Endothelial cell of umbilical vein (primary cell): ENCODE measurements around the gene TRMT6. TPM values are rescaled to one million over a fixed set of nuclear protein-coding genes. Genes with fewer than 3 reads are reported as not detected.

ENCODE experiments used
- BruUV-seq: library from RNA; stranded (reverse); fragments of 400-500 nt; replicated peaks from 2 replicates; lab custom pipeline; 2021; lab: Mats Ljungman, UMichigan
- CTCF ChIA-PET: fragments of 300-600, 350-600 bp; sonication (Branson Sonifier 250); formaldehyde crosslinking; loops from one replicate; lab custom pipeline; 2021; ENCODE audit warnings: antibody characterized with exemption, inconsistent platforms; lab: Charles Lee
- POLR2A ChIA-PET: fragments of 300-600, 350-600 bp; sonication (Branson Sonifier 250); formaldehyde crosslinking; loops from one replicate; lab custom pipeline; 2021; ENCODE audit warnings: antibody characterized with exemption, inconsistent platforms; lab: Charles Lee
- DNase-seq: peaks from one replicate; pipeline ENCODE4 v3.0.0-alpha.2; 2011; ENCODE audit warnings: low read depth, low spot score
- FAIRE-seq: peaks from 2 replicates; lab custom pipeline; 2011; peaks lifted over from hg19 to GRCh38; lab: Jason Lieb, UNC
- H2AFZ ChIP-seq: 2 replicates; pipeline ENCODE4 v1.6.0; 2012; ENCODE audit warnings: low read depth, low read length, control low read depth, inconsistent platforms
- H3K27ac ChIP-seq: 2 replicates; pipeline ENCODE4 v1.5.1; 2011; ENCODE audit warnings: low read depth, mild to moderate bottlenecking, control low read depth, low read length, moderate library complexity; ENCODE audit not compliant: insufficient read depth
- H3K27me3 ChIP-seq, 2 experiments: 2 replicates each; pipeline versions ENCODE4 v1.6.0 to v1.6.1; 2011; ENCODE audit warnings: low read length in 2 of 2, mixed read lengths in 1 of 2; ENCODE audit not compliant: control insufficient read depth in 2 of 2, insufficient read depth in 2 of 2
- H3K36me3 ChIP-seq, 2 experiments: 2 replicates in 1 of 2; 3 replicates in 1 of 2; pipeline ENCODE4 v1.5.1; 2011; ENCODE audit warnings: low read length in 2 of 2, mild to moderate bottlenecking in 1 of 2, moderate library complexity in 1 of 2; ENCODE audit not compliant: control insufficient read depth in 2 of 2, insufficient read depth in 2 of 2; ENCODE audit errors: extremely low read depth in 1 of 2
- H3K4me1 ChIP-seq: 3 replicates; pipeline ENCODE4 v1.5.1; 2011; ENCODE audit warnings: mild to moderate bottlenecking, low read length; ENCODE audit not compliant: control insufficient read depth, insufficient read depth; ENCODE audit errors: extremely low read depth
- H3K4me2 ChIP-seq: 2 replicates; pipeline ENCODE4 v1.6.1; 2011; ENCODE audit warnings: low read length, control low read depth, mixed read lengths; ENCODE audit not compliant: insufficient read depth
- H3K4me3 ChIP-seq, 3 experiments: fragments of 200-600 bp in 1 of 3; sonication (generic), shearing (Covaris generic) in 1 of 3; replicated peaks in 1 of 3; 2 replicates each; pipeline ENCODE4 v1.5.1; 2011 to 2016; ENCODE audit warnings: control low read depth in 3 of 3, low read length in 3 of 3, mild to moderate bottlenecking in 2 of 3, inconsistent platforms in 1 of 3, low read depth in 1 of 3, moderate library complexity in 1 of 3; ENCODE audit not compliant: insufficient read depth in 1 of 3
- H3K79me2 ChIP-seq: 2 replicates; pipeline ENCODE4 v1.6.0; 2012; ENCODE audit warnings: low read length, inconsistent platforms; ENCODE audit not compliant: control insufficient read depth, insufficient read depth
- H3K9ac ChIP-seq: replicated peaks from 2 replicates; pipeline ENCODE3; 2011; ENCODE audit warnings: low read length, control low read depth; ENCODE audit not compliant: insufficient read depth; ENCODE audit errors: extremely low read depth
- H3K9me1 ChIP-seq: replicated peaks from 3 replicates; pipeline ENCODE4 v1.6.0; 2011; ENCODE audit warnings: mild to moderate bottlenecking, low read length; ENCODE audit not compliant: control insufficient read depth, insufficient read depth; ENCODE audit errors: extremely low read depth
- H3K9me3 ChIP-seq: replicated peaks from 2 replicates; pipeline ENCODE4 v1.5.1; 2012; ENCODE audit warnings: low read length, inconsistent platforms; ENCODE audit not compliant: control insufficient read depth, insufficient read depth
- H4K20me1 ChIP-seq: replicated peaks from 2 replicates; pipeline ENCODE3; 2011; ENCODE audit warnings: mild to moderate bottlenecking, low read length; ENCODE audit not compliant: control insufficient read depth, insufficient read depth; ENCODE audit errors: extremely low read depth
- EZH2 ChIP-seq: IDR thresholded peaks from 2 replicates; pipeline ENCODE4 v1.6.1; 2012; ENCODE audit warnings: borderline replicate concordance, low read depth, mild to moderate bottlenecking, moderate library complexity, low read length, inconsistent platforms; ENCODE audit not compliant: severe bottlenecking
- FOS ChIP-seq: IDR thresholded peaks from 2 replicates; pipeline ENCODE4 v1.6.1; 2011; ENCODE audit warnings: mild to moderate bottlenecking, low read length, moderate library complexity, borderline replicate concordance; ENCODE audit not compliant: insufficient read depth
- GATA2 ChIP-seq: IDR thresholded peaks from 2 replicates; pipeline ENCODE4 v1.7.0; 2011; ENCODE audit warnings: low read depth, mild to moderate bottlenecking, moderate library complexity, mixed read lengths, low read length; ENCODE audit not compliant: insufficient read length, insufficient read depth
- JUN ChIP-seq: IDR thresholded peaks from 2 replicates; pipeline ENCODE4 v1.6.1; 2011; ENCODE audit warnings: borderline replicate concordance, low read depth; ENCODE audit not compliant: insufficient read length, insufficient read depth
- MYC ChIP-seq: IDR thresholded peaks from one replicate; pipeline ENCODE4 v1.6.1; 2011; ENCODE audit warnings: mild to moderate bottlenecking, low read depth, low read length
- POLR2A ChIP-seq: IDR thresholded peaks from 2 replicates; pipeline ENCODE4 v1.6.1; 2012; ENCODE audit warnings: low read depth, mild to moderate bottlenecking, control low read depth, low read length
- POLR2AphosphoS5 ChIP-seq: IDR thresholded peaks from 2 replicates; pipeline ENCODE4 v1.6.1; 2012; ENCODE audit warnings: low read depth, mild to moderate bottlenecking, control low read depth, low read length, moderate library complexity; ENCODE audit not compliant: insufficient read depth
- dilution Hi-C: fragments of 300-500 bp; cut with MboI; formaldehyde crosslinking; loops from one replicate; pipeline ENCODE4 v1.15.0; 2019; ENCODE audit warnings: low sequenced_read_pairs; ENCODE audit not compliant: extremely low pct_ligation_motif_present
- intact Hi-C: fragments of 100-400 bp; cut with micrococcal nuclease; formaldehyde crosslinking; loops from one replicate; pipeline ENCODE4 v1.10.0; 2022
- polyA plus RNA-seq, 4 experiments: library from polyadenylated mRNA; depleted of rRNA in 3 of 4; stranded (reverse) in 3 of 4; unstranded in 1 of 4; fragments of >200 nt; gene quantifications; 2 replicates each; pipeline versions ENCODE4 v1.2.1 to v1.2.3, GENCODE V29; 2011 to 2012; ENCODE audit warnings: missing spikeins in 1 of 4
- total RNA-seq: library from RNA; stranded (reverse); gene quantifications from 2 replicates; pipeline ENCODE4 v1.2.3, GENCODE V29; 2021
- TF ChIP-seq, protein P1 (sequence below): IDR thresholded peaks from 2 replicates; pipeline ENCODE4 v1.6.1; 2011; ENCODE audit not compliant: insufficient read depth, insufficient read length
- TF ChIP-seq, protein P2 (sequence below), 2 donors: IDR thresholded peaks; 1 replicate in 1 of 2; 2 replicates in 1 of 2; pipeline ENCODE4 v1.5.1; 2011; ENCODE audit warnings: low read length in 2 of 2, mild to moderate bottlenecking in 2 of 2, moderate library complexity in 2 of 2, control low read depth in 1 of 2, inconsistent platforms in 1 of 2, low read depth in 1 of 2; ENCODE audit not compliant: insufficient read depth in 1 of 2; ENCODE audit errors: extremely low read depth in 1 of 2

Gene TRMT6
- total and polyA plus RNA-seq, 2 donors (not counting 3 experiments of a cell fraction or from before 2014, with no cell fraction given): 4.1 to 12.0 TPM

DNA sequence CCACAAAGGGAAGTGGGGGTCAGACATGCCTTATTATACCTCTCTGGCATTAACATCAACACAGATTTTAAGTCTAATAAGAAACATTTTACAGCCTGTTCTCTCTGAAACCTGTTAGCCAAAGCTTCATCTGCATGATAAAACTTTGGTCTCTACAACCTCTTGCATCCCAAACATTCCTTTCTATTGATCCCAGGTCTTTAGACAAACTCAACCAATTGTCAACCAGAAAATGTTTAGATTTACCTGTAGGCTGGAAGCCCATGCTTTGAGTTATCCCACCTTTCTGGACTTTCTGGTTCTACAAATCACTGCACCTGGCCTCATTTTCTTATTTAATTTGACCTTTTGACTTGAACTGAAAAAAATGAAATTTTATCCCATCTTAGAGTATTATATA is 20.9 kb upstream of the TRMT6 start:
- DNase-seq (no peak), FAIRE-seq (no peak)
- Histone ChIP-seq H3K4me1 (no peaks in the 10 kb centered on the region), H3K79me2 (no peaks in the 10 kb centered on the region), H3K27ac (no peak overlapping the region), H2AFZ (no peak overlapping the region), H3K4me2 (no peak overlapping the region), H3K9me1 (no peaks in the 10 kb centered on the region), H3K9me3 (no peaks in the 10 kb centered on the region), H3K27me3 (no peaks in the 10 kb centered on the region), H3K36me3 (peaks cover 0 to 8% of the 10 kb centered on the region in 2 experiments), H3K4me3 (no peak overlapping the region), H4K20me1 (no peaks in the 10 kb centered on the region), H3K9ac (no peak overlapping the region)
- dilution Hi-C loops (no loop called here), intact Hi-C loops (no loop called here)
- no TSS peak for BruUV-seq
- ChIA-PET POLR2A (no interaction called here), CTCF (interaction anchor here (1.4 kb wide), 1 partner anchor 9 kb away, joined by 3 read pairs; no protein-coding TSS in a partner anchor)
- TF ChIP-seq, protein P1, sequence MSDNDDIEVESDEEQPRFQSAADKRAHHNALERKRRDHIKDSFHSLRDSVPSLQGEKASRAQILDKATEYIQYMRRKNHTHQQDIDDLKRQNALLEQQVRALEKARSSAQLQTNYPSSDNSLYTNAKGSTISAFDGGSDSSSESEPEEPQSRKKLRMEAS: no peak
- TF ChIP-seq POLR2A (no peak), POLR2AphosphoS5 (no peak), MYC (no peak), EZH2 (no peak), JUN (no peak), GATA2 (no peak), FOS (no peak)
- TF ChIP-seq, protein P2, sequence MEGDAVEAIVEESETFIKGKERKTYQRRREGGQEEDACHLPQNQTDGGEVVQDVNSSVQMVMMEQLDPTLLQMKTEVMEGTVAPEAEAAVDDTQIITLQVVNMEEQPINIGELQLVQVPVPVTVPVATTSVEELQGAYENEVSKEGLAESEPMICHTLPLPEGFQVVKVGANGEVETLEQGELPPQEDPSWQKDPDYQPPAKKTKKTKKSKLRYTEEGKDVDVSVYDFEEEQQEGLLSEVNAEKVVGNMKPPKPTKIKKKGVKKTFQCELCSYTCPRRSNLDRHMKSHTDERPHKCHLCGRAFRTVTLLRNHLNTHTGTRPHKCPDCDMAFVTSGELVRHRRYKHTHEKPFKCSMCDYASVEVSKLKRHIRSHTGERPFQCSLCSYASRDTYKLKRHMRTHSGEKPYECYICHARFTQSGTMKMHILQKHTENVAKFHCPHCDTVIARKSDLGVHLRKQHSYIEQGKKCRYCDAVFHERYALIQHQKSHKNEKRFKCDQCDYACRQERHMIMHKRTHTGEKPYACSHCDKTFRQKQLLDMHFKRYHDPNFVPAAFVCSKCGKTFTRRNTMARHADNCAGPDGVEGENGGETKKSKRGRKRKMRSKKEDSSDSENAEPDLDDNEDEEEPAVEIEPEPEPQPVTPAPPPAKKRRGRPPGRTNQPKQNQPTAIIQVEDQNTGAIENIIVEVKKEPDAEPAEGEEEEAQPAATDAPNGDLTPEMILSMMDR (IDR thresholded peaks at IDR 0.05; ENCODE audit: extremely low read depth in 1 of 2, insufficient read depth in 1 of 2, low read depth in 1 of 2, low read length in 2 of 2): no peak
